IMR-90 (cell line): ENCODE measurements around the gene PDE6H. TPM values are rescaled to one million over a fixed set of nuclear protein-coding genes. Genes with fewer than 3 reads are reported as not detected.

Source experiments
- ATAC-seq: fragments of 200-7000 bp; cut with Tn5 transposase; 2 replicates; pipeline ENCODE4 v1.9.1; 2020; ENCODE audit warnings: low read depth, mild to moderate bottlenecking, moderate library complexity
- BruUV-seq: library from RNA; stranded (reverse); fragments of 400-500 nt; replicated peaks from 2 replicates; lab custom pipeline; 2021; lab: Mats Ljungman, UMichigan
- CTCF ChIA-PET: fragments of 300-600 bp; formaldehyde crosslinking; extraction: SDS; loops from one replicate; lab custom pipeline; 2021; ENCODE audit warnings: antibody characterized with exemption; lab: Yijun Ruan, JAX
- POLR2A ChIA-PET: fragments of 300-600 bp; sonication (Branson Sonifier 250); formaldehyde crosslinking; loops from one replicate; lab custom pipeline; 2022; ENCODE audit warnings: antibody characterized with exemption; ENCODE audit not compliant: unreplicated experiment; lab: Charles Lee
- DNase-seq: peaks from one replicate; pipeline ENCODE4 v3.0.0; 2013
- H2AFZ ChIP-seq: replicated peaks from 2 replicates; pipeline ENCODE3; 2013; ENCODE audit warnings: low read length, mild to moderate bottlenecking; ENCODE audit not compliant: poor library complexity
- H2AK5ac ChIP-seq: 2 replicates; pipeline ENCODE4 v1.6.1; 2013; ENCODE audit warnings: low read depth, low read length, inconsistent platforms
- H2AK9ac ChIP-seq: replicated peaks from 2 replicates; pipeline ENCODE3; 2013; ENCODE audit warnings: mild to moderate bottlenecking, low read depth, low read length, moderate library complexity; ENCODE audit not compliant: poor library complexity
- H2BK120ac ChIP-seq: 2 replicates; pipeline ENCODE4 v1.6.1; 2013; ENCODE audit warnings: low read depth, low read length, inconsistent platforms
- H2BK15ac ChIP-seq: 3 replicates; pipeline ENCODE4 v1.6.1; 2013; ENCODE audit warnings: low read depth, low read length, inconsistent platforms
- H2BK20ac ChIP-seq: 2 replicates; pipeline ENCODE4 v1.6.1; 2013; ENCODE audit warnings: low read depth, mild to moderate bottlenecking, inconsistent platforms, low read length, moderate library complexity
- H2BK5ac ChIP-seq: 2 replicates; pipeline ENCODE4 v1.6.1; 2013; ENCODE audit warnings: mild to moderate bottlenecking, low read depth, low read length, inconsistent platforms; ENCODE audit not compliant: poor library complexity, severe bottlenecking
- H3K14ac ChIP-seq: replicated peaks from 2 replicates; pipeline ENCODE4 v1.6.1; 2013; ENCODE audit warnings: low read depth, low read length, inconsistent platforms
- H3K18ac ChIP-seq: 2 replicates; pipeline ENCODE4 v1.6.1; 2013; ENCODE audit warnings: low read depth, low read length, control low read depth
- H3K23ac ChIP-seq: 2 replicates; pipeline ENCODE4 v1.6.1; 2013; ENCODE audit warnings: low read depth, low read length, inconsistent platforms
- H3K27ac ChIP-seq: 2 replicates; pipeline ENCODE4 v1.5.1; 2013; ENCODE audit warnings: mild to moderate bottlenecking, control low read depth, low read length; ENCODE audit not compliant: insufficient read depth
- H3K27me3 ChIP-seq: 2 replicates; pipeline ENCODE4 v1.6.1; 2013; ENCODE audit warnings: low read length; ENCODE audit not compliant: control insufficient read depth, insufficient read depth
- H3K36me3 ChIP-seq: 2 replicates; pipeline ENCODE4 v1.6.1; 2013; ENCODE audit warnings: low read length, mixed read lengths; ENCODE audit not compliant: control insufficient read depth, insufficient read depth
- H3K4ac ChIP-seq: 2 replicates; pipeline ENCODE4 v1.6.1; 2013; ENCODE audit warnings: low read depth, low read length, inconsistent platforms
- H3K4me1 ChIP-seq: 2 replicates; pipeline ENCODE4 v1.6.1; 2013; ENCODE audit warnings: low read length, mixed read lengths; ENCODE audit not compliant: control insufficient read depth, insufficient read depth
- H3K4me2 ChIP-seq: 2 replicates; pipeline ENCODE4 v1.6.1; 2013; ENCODE audit warnings: low read depth, mild to moderate bottlenecking, control low read depth, low read length, moderate library complexity
- H3K4me3 ChIP-seq: 2 replicates; pipeline ENCODE4 v1.5.1; 2013; ENCODE audit warnings: low read depth, mild to moderate bottlenecking, control low read depth, low read length, moderate library complexity; ENCODE audit not compliant: insufficient read depth
- H3K56ac ChIP-seq: 2 replicates; pipeline ENCODE4 v1.6.1; 2013; ENCODE audit warnings: low read length, inconsistent platforms; ENCODE audit not compliant: insufficient read depth; ENCODE audit errors: extremely low read depth
- H3K79me1 ChIP-seq, 2 experiments: 2 replicates each; pipeline ENCODE4 v1.6.1; 2013; ENCODE audit warnings: low read length in 2 of 2, inconsistent platforms in 1 of 2, low read depth in 1 of 2
- H3K9ac ChIP-seq: 2 replicates; pipeline ENCODE4 v1.6.1; 2013; ENCODE audit warnings: low read depth, low read length, control low read depth
- H3K9me1 ChIP-seq: 2 replicates; pipeline ENCODE4 v1.6.1; 2013; ENCODE audit warnings: low read length, inconsistent platforms; ENCODE audit not compliant: insufficient read depth
- H3K9me3 ChIP-seq: 2 replicates; pipeline ENCODE4 v1.6.1; 2013; ENCODE audit warnings: low read length; ENCODE audit not compliant: control insufficient read depth, insufficient read depth
- H4K20me1 ChIP-seq: 2 replicates; pipeline ENCODE4 v1.6.1; 2013; ENCODE audit warnings: low read length, inconsistent platforms; ENCODE audit not compliant: insufficient read depth
- H4K5ac ChIP-seq: 2 replicates; pipeline ENCODE4 v1.6.1; 2013; ENCODE audit warnings: mild to moderate bottlenecking, low read depth, low read length, control low read depth
- H4K8ac ChIP-seq, 2 experiments: 2 replicates each; pipeline ENCODE4 v1.6.1; 2013; ENCODE audit warnings: low read depth in 2 of 2, low read length in 2 of 2, control low read depth in 1 of 2, inconsistent platforms in 1 of 2
- H4K91ac ChIP-seq: 2 replicates; pipeline ENCODE4 v1.6.1; 2013; ENCODE audit warnings: low read depth, low read length, inconsistent platforms; ENCODE audit not compliant: insufficient read depth
- BHLHE40 ChIP-seq: fragments of 150-350 bp; IDR thresholded peaks from 2 replicates; pipeline ENCODE4 v1.6.1; 2016; ENCODE audit warnings: mild to moderate bottlenecking, low read depth, low read length
- MAZ ChIP-seq: IDR thresholded peaks from 2 replicates; pipeline ENCODE4 v1.6.1; 2012; ENCODE audit warnings: low read depth, mild to moderate bottlenecking, low read length, improper control_type of control experiment, moderate library complexity, borderline replicate concordance
- NFE2L2 ChIP-seq: fragments of 150-350 bp; IDR thresholded peaks from 2 replicates; pipeline ENCODE4 v1.6.1; 2016; ENCODE audit warnings: low read depth, mild to moderate bottlenecking, low read length
- RAD21 ChIP-seq: IDR thresholded peaks from 2 replicates; pipeline ENCODE4 v1.6.1; 2012; ENCODE audit warnings: low read length, improper control_type of control experiment
- dilution Hi-C: fragments of 300-500 bp; cut with HindIII; formaldehyde crosslinking; loops from one replicate; pipeline ENCODE4 v1.14.3; 2018; ENCODE audit warnings: low sequenced_read_pairs; ENCODE audit not compliant: unreplicated experiment
- in situ Hi-C: fragments of 300-500 bp; cut with MboI; formaldehyde crosslinking; loops from 3 replicates; pipeline ENCODE4 v1.14.3; 2019; ENCODE audit warnings: low sequenced_read_pairs, inconsistent platforms, mixed read lengths
- intact Hi-C: fragments of 100-400 bp; cut with micrococcal nuclease; formaldehyde crosslinking; loops from 2 replicates; pipeline ENCODE4 v1.10.0; 2022
- polyA plus RNA-seq, 3 experiments: library from polyadenylated mRNA; depleted of rRNA; stranded (reverse); fragments of >200 nt; gene quantifications; 2 replicates each; pipeline ENCODE4 v1.2.3, GENCODE V29; 2012; ENCODE audit warnings: low replicate concordance in 1 of 3
- total RNA-seq: library from RNA; depleted of rRNA; stranded (reverse); fragments of >200 nt; gene quantifications from 2 replicates; pipeline ENCODE4 v1.2.3, GENCODE V29; 2012

Gene PDE6H
- total and polyA plus RNA-seq, 2 of the 4 experiments (the other 2 are of a cell fraction) = not detected

DNA sequence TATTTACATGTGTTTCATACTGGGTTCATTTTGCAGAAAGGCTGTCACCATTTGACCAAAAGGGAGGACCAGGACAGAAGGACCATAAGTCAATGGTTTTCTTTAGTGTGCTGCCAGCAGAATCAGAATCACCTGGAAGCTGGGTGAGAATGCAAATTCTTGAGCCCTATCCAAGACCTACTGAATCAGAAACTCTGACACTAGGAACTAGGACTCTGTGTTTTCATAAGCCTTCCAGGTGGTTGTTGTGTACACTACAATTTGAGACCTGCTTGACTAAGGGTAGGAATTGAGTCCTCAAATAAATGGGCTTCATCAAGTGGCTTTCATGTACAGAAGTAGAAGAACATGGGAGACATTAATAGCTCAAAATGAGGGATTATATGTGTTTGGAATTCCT lies 32.2 kb downstream of the PDE6H start:
- Histone ChIP-seq H4K20me1 (no peaks in the 10 kb centered on the region), H2AK5ac (no peak overlapping the region), H3K9ac (no peak overlapping the region), H3K4ac (no peak overlapping the region), H3K4me2 (no peak overlapping the region), H3K23ac (no peak overlapping the region), H4K91ac (no peak overlapping the region), H3K18ac (no peak overlapping the region), H2BK120ac (no peak overlapping the region), H3K79me1 (no peaks in the 10 kb centered on the region), H3K27me3 (peaks cover 17% of the 10 kb centered on the region), H2BK5ac (no peak overlapping the region), H3K9me3 (no peaks in the 10 kb centered on the region), H3K4me1 (no peaks in the 10 kb centered on the region), H3K27ac (no peak overlapping the region), H3K36me3 (no peaks in the 10 kb centered on the region), H3K56ac (no peak overlapping the region), H3K4me3 (no peak overlapping the region), H2BK15ac (no peak overlapping the region), H4K8ac (no peak overlapping the region), H2AFZ (no peak overlapping the region), H2AK9ac (no peak overlapping the region), H4K5ac (no peak overlapping the region), H3K14ac (no peak overlapping the region), H2BK20ac (no peak overlapping the region), H3K9me1 (no peaks in the 10 kb centered on the region)
- intact Hi-C loops = no loop called here
- no peak for TF ChIP-seq RAD21
- TF ChIP-seq MAZ = no peak
- TF ChIP-seq NFE2L2 = no peak
- TF ChIP-seq BHLHE40 = no peak
- BruUV-seq = no TSS peak
- no peak for DNase-seq
- no peak for ATAC-seq
- POLR2A ChIA-PET = no interaction called here
- dilution Hi-C loops = no loop called here
- in situ Hi-C loops = no loop called here
- CTCF ChIA-PET = no interaction called here
